Measurements from ENCODE around the gene VPS13A. TPM values are rescaled to one million over a fixed set of nuclear protein-coding genes. Genes with fewer than 3 reads are reported as not detected.

VPS13A gene
- total RNA-seq, 4 donors from 2014 or later, result 20.4 to 33.5 (median 30.4) TPM

DNA sequence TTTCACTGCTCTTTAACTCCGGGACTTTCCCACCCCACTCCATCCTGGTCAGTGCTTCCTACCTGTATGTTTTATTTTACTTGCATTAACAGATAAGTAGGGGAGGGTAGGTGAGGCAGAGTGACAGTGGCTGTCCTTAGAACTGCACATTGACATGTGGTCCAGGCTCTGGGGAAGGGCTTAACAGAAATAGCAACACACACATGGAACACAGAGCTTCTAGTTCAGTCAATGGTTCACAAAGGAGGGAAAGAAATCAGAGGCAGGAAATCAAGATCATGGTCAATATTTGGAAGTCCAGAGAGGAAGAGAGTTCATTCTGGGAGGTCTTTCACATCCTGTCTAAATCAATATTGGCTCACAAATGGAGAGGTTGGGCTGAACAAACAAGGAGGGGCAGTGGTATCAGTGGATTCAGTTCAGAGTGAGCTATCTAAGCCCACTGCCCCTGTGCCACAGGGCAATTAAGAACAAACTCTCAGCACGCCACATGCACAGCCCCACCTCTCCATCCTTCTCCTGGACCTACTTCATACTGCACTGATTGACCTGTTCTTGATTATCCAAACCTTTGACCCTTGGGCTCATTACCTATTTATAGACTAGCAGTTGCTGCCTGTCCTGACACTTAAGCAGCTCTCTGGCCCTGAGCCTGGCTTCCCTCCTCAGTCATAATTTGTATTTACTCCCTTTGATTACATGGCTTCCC, 6.2 kb upstream of the VPS13A start:
- DNase-seq (ENCODE audit: low spot score) (no peak), ATAC-seq (ENCODE audit: low FRiP score) (no peak)
- TF ChIP-seq, protein P1, sequence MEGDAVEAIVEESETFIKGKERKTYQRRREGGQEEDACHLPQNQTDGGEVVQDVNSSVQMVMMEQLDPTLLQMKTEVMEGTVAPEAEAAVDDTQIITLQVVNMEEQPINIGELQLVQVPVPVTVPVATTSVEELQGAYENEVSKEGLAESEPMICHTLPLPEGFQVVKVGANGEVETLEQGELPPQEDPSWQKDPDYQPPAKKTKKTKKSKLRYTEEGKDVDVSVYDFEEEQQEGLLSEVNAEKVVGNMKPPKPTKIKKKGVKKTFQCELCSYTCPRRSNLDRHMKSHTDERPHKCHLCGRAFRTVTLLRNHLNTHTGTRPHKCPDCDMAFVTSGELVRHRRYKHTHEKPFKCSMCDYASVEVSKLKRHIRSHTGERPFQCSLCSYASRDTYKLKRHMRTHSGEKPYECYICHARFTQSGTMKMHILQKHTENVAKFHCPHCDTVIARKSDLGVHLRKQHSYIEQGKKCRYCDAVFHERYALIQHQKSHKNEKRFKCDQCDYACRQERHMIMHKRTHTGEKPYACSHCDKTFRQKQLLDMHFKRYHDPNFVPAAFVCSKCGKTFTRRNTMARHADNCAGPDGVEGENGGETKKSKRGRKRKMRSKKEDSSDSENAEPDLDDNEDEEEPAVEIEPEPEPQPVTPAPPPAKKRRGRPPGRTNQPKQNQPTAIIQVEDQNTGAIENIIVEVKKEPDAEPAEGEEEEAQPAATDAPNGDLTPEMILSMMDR (IDR thresholded peaks at IDR 0.05), result no peak

- TF ChIP-seq, protein P1 (IDR thresholded peaks at IDR 0.05), result no peak
- no peak for ATAC-seq (ENCODE audit: low FRiP score)
- no peak for DNase-seq (ENCODE audit: low spot score)
Observed at GRCh38 chr9:77175151-77175550, 2.2 kb upstream of the VPS13A start.

GRCh38 chr9:77176106-77176505, 1.2 kb upstream of the VPS13A start:
- TF ChIP-seq, protein P1 (IDR thresholded peaks at IDR 0.05), result no peak
- no peak for ATAC-seq (ENCODE audit: low FRiP score)
- no peak for DNase-seq (ENCODE audit: low spot score)

- DNase-seq (ENCODE audit: low spot score) (no peak), ATAC-seq (ENCODE audit: low FRiP score) (no peak)
- TF ChIP-seq, protein P1 (IDR thresholded peaks at IDR 0.05), result no peak
Observed at GRCh38 chr9:77176686-77177142, 620 bp upstream of the VPS13A start.

DNA sequence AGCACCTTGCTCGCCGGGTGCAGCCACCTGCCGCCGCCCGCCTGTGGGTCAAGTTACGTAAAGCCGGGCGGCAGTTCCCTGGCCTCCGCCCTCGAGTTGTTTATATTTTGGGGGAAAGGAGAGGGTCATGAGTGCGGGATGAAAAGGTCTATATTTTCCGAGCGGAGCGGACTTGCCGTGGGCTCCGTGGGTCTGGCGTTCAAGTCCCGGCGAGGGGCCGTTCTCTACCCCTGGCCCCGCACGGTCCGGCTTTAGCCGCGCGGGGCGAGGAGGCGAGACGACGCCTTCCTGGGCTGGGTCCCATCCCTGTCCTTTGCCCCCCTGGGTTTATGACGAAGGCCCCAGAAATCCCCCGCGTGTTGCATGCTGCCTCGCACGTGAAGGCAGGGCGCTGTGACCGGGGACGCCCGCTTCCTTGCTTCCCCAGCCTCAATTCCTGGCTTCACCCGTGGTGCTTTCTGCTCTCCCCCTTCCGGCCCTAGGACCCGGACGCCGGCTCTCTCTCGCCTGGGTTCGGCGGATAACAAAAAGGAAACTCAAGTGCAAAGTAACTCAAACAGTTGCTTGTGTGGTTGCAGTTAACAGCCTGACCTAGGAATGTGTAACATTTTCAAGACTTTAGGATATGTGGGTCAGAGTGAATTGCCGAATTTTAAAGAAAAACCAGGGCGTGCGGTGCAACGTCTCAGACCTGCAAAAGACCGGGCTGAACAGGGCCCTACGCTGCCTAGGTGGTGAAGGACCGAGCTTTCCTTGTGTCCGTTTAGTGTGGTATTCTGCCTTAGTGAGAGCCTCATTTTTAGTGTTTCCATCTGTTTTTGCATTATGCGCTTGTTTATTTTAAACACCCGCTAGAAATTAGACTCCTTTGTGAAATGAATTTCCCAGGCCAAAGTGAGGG, 810 bp downstream of the VPS13A start:
- no peak for DNase-seq (ENCODE audit: low spot score)

DNA sequence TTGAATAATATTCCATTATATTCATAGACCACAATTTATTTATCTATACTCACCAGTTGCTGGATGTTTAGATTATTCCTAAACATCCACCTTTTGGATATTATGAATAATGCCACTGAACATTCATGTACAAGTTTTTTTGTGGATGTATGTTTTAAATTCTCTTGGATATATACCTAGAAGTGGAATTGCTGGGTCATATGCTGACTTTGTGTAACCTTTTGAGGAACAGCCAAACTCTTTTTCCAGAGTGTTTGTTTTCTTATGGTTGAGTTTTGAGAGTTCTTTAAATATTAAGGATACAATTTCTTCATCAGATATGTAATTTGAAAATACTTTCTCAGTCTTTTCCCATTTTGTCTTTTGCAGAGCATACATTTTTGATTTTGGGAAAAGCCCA, 2.7 kb downstream of the VPS13A start:
- TF ChIP-seq, protein P1 (IDR thresholded peaks at IDR 0.05), result no peak
- no peak for DNase-seq (ENCODE audit: low spot score)
- no peak for ATAC-seq (ENCODE audit: low FRiP score)

More for the DNA sequence above, 810 bp downstream of the VPS13A start:
- ATAC-seq (ENCODE audit: low FRiP score), result no peak
- TF ChIP-seq, protein P1 (IDR thresholded peaks at IDR 0.05), result no peak

Data from omental fat pad (tissue), 4 donors.